Breast epithelium (tissue), 3 donors: ENCODE data around the gene NBR1.

Source experiments
- CTCF ChIP-seq, 3 donors: fragments of 450-650 bp; IDR thresholded peaks; one replicate each; pipeline ENCODE4 v1.5.1; 2016 to 2017; ENCODE audit warnings: antibody characterized with exemption in 3 of 3, mild to moderate bottlenecking in 3 of 3, moderate library complexity in 3 of 3
- POLR2A ChIP-seq: fragments of 450-650 bp; IDR thresholded peaks from one replicate; pipeline ENCODE4 v1.6.1; 2016; ENCODE audit warnings: antibody characterized with exemption, mild to moderate bottlenecking, moderate library complexity

- TF ChIP-seq CTCF (IDR thresholded peaks at IDR 0.05): no peak
- no peak for TF ChIP-seq POLR2A
Measured at GRCh38 chr17:43183921-43184320, 12.9 kb downstream of the NBR1 start.
